COLO668 (cell line): ENCODE results near the gene RIN3.

Experiments
- DNase-seq: peaks from one replicate; lab custom pipeline; 2025; ENCODE audit not compliant: unreplicated experiment; lab: John Stamatoyannopoulos, UW

Gene RIN3

GRCh38 chr14:92573761-92574498, 60.3 kb downstream of the RIN3 start:
- DNase-seq, result no peak

DNA sequence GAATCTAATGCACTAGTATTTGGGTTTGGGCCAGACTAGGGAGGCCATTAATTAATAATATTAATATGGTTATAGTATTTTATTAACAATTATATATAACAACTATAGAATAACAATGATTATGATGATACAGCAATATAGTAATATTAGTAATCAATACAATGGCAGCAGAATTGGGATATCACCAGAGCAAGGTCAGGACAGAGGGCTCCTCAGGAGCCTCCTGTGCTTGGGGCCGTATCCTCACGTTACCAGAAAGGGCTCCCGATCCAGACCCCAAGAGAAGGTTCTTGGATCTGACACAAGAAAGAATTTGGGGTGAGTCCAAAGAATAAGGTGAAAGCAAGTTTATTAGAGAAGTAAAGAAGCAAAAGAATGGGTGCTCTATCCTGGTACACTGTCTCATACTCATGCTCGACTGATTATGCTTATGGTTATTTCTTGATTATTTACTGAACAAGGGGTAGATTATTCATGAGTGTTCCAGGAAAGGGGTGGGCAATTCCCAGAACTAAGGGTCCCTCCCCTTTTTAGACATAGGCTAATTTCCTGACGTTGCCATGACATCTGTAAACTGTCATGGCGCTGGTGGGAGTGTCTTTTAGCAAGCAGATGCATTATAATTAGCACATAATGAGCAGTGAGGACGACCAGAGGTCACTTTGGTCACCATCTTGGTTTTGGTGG, 61.6 kb downstream of the RIN3 start:
- DNase-seq, result no peak

- no peak for DNase-seq
Observed at GRCh38 chr14:92575748-92576303, 62.2 kb downstream of the RIN3 start.

DNA sequence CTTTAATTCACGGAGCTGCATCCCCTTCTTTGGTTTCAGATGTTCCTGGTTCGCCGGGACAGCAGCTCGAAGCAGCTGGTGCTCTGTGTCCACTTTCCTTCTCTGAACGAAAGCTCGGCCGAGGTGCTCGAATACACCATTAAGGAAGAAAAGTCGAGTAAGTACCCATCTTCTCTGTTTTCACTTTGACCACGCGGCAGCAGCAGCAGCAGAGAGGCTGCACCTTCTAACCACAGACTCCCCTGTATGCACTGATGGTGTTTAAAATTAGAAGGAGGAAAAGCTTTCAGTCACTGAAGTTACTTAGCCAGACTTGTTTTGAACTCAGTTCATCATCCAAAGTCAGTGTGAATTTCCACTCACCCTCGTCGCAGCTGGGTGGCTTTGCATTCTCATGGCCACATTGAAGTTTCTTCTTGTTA, 63.8 kb downstream of the RIN3 start:
- DNase-seq, result no peak

DNA sequence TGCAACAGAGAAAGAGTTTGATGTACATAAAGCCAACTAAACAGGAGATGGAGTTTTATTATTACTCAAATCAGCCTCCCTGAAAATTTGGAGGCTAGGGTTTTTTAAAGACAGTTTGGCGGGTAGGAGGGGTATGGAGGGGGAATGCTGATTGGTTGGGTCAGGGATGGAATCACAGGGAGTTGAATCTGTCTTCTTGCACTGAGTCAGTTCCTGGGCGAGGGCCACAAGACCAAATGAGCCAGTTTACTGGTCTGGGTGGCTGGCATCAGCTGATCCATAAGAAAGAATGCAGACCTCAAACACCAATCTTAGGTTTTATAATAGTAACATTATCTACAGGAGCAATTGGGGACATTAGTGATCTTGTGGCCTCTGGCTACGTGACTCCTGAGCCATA, 64.9 kb downstream of the RIN3 start:
- no peak for DNase-seq

DNA sequence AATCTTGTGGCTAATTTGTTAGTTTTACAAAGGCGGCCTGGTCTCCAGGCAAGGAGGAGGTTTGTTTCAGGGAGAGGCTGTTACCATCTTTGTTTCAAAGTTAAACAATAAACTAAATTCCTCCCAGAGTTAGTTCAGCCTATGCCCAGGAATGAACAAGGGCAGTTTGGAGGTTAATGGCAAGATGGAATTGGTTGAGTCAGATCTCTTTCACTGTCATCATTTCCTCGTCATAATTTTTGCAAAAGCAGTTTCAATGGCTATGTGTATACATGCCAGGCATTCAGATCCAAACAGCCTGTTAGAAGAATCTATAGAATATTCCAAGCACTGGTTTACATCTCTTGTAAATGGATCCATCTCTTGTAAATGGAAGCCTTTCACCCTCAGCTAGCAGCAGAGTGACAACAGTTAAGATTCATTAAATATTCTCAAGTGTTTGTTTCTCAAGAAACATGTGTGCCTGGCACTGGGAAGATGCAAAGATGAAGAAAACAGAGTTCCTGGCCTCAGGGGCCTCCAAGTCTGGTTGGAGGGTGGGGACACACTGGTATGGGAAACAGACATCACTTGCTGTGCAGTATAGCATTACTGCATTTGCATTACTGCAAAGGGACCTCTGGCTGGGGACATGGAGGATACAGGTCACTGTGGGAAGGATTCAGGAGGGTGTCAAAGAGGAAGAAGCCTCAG, 65.8 kb downstream of the RIN3 start:
- DNase-seq, result no peak

- DNase-seq, result no peak
Observed at GRCh38 chr14:92581206-92581605, 67.6 kb downstream of the RIN3 start.

- no peak for DNase-seq
Observed at GRCh38 chr14:92581966-92582566, 68.5 kb downstream of the RIN3 start.

DNA sequence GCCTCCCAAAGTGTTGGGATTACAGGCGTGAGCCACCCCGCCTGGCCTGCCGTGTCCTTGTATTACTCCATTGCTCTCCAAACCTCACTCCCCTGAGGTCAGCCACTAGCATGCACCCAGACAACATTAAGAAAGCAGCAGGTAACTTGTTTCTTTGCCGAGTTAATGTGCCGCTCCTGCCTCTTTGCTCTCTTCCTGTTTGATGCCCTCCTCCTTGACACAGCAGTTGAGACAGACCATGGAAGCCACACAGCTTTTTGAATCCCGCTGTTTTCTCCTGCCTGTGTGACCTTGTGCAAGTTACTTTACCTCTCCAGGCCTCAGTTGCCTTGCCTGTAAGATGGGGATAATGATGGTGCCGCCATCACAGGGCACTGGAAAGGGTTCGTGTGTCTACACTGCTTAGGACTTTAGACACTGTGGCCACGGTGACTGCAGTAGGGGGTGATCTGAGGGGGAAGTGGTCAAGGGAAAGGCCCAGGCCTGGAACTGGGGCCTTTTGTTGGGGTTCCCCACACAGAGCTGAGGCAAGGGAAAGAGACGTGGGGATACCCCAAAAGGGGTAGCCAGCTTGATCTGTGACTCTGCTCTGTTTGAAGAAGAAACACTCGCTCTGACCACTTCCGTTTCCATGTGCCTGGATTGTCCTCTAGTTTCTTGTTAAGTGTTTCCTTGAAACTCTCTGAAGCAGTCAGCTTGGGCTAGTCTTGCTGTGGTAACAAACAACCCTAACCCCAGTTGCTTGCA, 69.3 kb downstream of the RIN3 start:
- no peak for DNase-seq

DNA sequence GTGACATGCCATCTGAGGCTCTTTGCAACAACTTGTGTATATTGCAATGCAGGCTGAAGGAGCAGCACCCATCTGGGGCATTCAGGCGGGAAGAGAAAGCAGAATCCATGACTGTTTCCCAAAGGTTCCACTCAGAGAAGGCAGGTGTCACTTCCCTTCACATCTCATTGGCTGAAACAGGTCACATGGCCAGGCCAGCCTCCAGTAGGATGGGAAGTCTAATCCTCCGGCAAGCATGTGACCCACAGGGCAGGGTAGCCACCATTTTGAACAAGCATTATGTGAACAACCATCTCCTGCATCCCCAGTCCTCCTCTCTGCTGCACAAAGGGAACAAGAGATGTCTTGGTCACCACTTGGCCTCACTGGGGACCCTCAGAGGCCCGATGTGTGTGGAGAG, 70.6 kb downstream of the RIN3 start:
- no peak for DNase-seq

GRCh38 chr14:92584816-92585215, 71.2 kb downstream of the RIN3 start:
- DNase-seq, result no peak

DNA sequence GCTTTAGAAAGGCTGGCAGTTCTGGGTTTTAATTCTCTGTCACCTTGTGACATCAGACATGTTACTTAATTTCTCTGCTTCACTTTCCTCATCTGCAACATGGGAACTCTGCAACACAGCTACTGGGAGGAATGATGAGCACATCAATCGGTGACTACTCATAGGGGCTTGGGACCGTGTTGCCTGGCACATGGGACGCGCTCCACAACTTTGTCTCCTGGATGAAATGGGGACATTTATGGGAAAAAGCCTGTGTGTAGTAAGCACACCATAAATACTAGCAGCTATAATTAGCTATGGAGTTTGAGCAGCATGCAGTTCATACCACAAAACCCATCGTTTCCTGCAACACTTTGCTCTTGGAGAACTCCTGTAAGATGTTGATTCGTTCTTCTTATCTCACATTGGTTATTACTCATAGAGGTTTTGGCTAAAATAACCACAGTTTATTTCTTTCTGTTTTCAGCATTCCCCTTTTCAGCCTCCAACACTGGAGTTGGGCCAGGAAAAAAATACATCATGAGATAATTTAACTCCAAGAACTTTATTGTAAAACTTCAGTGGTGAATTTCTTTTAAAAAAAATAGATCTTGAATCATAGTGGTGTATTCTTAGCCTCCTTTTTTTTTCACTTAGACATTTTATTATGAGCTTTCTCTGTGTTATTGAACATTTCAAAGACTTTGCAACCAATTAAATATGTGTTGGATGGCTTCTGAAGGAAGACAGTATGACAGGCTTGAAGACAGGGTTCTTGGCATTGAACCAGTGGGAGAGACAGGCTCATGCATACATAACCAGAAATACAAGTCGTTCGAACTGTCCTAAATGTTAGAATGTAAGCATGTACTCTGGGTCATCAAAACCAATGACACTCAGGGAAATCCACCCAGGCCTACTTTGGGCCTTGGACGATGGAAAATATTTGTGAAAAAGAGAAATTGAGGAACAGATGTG, 72.7 kb downstream of the RIN3 start:
- no peak for DNase-seq

DNA sequence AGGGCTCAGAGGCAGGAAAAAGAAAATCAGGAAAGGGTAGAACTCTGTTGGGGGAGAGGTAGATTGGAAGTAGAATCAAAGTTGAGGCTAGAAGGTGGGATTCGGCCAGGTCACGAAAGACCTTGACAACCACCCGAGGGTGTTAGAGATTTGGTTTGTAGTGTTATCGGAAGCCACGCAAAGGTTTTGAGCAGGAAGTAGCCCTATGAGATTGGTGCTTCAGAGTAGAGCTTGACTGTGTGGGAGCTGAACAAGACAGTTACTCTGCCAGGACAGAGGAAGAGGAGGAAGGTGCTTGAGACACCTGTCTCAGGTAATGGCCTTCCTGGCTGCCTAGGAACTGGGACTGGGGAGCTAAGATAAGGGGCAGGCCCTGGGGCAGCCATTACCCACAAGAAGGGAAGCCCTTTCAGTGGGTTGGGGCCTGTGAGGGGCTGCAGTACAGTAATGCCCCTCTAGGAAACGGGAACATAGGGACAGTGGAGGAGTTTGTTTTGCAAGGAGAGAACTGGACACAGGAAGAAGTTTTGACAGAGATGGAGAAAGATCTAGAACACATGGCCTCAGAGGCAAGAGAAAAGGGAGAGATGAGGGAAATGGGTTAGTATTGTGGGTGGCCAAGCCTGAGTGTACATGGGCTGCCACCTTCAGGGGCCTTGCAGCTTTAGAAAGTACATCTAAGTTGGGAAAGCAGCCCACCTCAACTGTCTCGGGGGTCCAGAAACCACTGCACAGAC, 73.5 kb downstream of the RIN3 start:
- no peak for DNase-seq

- no peak for DNase-seq
Observed at GRCh38 chr14:92587700-92588085, 74.1 kb downstream of the RIN3 start.

DNA sequence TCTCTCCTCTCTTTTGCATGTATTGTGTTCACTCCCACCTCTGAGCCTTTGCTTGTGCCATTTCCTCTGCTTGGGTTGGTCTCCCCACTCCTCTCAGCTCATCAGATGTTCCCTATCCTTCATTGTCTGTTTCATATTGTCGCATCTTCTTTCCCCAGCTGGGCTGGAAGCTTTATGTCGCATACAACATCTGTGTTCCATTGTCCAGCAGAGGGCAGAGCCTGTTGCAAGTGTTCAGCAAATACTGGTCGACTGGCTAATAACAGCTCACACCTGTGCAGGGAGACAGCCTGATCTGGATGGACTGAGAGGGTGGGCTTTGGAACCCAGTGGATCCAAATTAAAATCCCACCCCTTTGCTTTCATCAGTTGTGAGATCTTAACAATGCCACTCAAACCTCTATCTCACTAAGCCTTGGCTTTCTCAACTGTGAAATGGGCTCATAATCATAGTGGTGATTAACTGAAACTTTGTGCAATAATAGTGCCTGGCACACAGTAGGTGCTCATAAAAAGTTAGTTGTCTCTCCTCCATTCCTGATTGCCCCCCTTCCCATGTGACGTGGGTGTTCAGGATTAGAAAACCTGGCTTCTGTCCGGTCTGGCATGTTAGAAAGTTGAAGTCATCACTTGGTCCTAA, 75.8 kb downstream of the RIN3 start:
- DNase-seq, result peak; percentile 22

DNA sequence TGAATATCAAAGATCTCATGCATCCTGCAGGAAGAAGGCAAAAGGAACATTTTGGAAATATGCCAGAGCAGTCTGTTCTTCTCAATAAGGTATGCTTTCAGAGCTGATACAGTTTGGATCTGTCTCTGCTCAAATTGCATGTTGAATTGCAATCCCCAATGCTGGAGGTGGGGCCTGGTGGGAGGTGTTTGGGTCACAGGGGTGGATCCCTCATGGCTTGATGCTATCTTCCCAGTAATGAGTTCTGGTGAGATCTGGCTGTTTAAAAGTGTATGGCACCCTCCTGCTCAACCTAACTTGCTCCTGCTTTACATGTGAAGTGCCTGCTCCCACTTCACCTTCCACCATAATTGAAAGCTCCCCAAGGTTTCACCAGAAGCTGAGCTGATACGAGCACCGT, 76.6 kb downstream of the RIN3 start:
- DNase-seq, result no peak

GRCh38 chr14:92590941-92591340, 77.4 kb downstream of the RIN3 start:
- no peak for DNase-seq

GRCh38 chr14:92591346-92591745, 77.8 kb downstream of the RIN3 start:
- DNase-seq, result no peak
